GM18858 (cell line): ENCODE measurements around the gene ENPP7.

Source experiments
- ATAC-seq: cut with Tn5 transposase; IDR thresholded peaks from one replicate; pipeline ENCODE4 v1.9.1; 2021; ENCODE audit not compliant: unreplicated experiment

Gene ENPP7

DNA sequence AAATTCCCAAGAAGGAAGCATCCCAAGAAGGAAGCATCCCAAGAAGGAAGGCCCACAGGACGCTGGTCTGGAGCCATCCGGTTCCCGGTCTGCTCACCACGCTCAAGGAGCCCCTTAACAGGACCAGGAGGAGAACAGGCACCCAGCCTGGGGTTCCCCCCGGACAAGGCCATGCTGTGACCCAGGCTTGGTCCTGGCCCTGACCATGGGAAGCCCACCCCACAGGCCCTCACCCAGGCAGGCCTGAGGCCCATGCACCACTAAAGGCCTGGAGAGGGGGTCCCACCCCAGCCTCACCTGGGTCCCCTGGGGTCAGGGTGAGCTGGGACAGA is 340 bp upstream of the ENPP7 start:
- no peak for ATAC-seq

DNA sequence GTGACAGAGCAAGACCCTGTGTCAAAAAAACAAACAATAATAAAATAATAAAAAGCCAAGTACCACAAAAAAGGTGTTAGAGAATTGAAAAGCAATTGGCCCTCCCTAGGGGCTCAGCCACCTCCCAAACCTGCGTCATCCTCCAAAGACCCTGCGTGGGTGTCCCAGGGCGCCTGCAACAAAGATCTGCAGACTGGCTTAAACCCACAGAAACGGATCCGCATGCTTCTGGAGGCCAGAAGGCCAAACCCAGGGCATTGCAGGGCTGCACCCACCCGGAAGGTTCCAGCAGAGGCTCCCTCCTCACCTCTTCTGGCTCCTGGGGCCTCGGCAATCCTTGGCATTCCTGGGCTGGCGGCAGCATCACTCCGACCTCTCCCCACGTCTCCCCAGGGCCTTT is 1.5 kb downstream of the ENPP7 start:
- no peak for ATAC-seq

DNA sequence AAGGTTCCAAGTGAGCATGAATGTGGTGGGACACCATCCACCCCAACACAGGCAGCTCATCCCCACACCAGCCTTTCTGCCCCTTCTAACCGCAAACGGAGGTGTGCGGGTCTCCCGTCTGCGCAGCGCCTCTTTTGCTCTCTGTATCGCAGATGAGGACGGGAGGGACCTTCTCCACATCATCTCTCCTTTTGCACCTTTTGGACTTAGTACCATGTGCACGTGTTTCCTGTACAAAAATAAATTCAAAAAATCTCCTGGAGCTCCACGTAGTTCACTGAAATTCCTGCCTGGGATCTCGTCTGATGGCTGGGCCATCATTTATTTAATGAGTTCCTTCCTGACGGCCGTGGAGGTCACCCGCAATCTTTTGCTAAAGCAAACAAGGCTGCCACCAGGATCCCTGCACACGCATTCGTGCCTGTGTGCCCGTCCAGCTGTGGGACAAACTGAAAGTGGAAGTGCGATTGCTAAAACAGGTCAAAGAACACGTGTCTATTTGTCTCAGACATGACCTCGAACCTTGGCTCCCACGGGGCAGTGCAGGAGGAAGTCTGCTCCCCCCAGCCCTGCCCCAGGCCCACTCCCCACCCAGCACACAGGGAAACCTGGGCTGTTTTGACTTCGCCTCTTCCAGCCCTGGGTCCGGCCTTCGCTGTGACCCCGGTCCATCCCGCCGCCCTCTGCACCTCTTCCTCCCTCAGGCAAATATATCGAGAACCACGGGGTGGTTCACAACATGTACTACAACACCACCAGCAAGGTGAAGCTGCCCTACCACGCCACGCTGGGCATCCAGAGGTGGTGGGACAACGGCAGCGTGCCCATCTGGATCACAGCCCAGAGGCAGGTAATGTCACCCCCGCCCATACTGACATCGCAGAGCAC is 2.3 kb downstream of the ENPP7 start:
- ATAC-seq, result no peak

DNA sequence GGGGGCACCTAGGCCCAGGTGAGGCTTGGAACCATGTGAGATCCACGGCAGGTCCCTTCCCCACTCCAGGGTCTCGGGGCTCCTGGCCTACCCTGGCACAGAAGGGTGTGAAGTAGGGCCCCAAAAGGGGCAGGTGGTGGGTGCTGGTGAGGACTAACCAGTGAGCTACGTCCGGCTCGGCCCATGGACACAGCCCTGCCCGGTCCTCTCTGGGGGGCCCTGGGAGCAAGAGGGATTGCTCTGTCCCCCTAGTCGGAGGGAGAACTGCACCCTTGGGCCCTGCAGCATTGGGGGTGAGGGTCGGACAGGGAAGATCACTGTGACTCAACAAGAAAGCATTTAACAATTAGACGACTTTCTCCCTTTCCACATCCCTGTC is 2.9 kb downstream of the ENPP7 start:
- no peak for ATAC-seq

DNA sequence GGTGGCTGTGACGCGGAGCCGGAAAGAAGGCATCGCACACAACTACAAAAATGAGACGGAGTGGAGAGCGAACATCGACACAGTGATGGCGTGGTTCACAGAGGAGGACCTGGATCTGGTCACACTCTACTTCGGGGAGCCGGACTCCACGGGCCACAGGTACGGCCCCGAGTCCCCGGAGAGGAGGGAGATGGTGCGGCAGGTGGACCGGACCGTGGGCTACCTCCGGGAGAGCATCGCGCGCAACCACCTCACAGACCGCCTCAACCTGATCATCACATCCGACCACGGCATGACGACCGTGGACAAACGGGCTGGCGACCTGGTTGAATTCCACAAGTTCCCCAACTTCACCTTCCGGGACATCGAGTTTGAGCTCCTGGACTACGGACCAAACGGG is 4.4 kb downstream of the ENPP7 start:
- no peak for ATAC-seq

DNA sequence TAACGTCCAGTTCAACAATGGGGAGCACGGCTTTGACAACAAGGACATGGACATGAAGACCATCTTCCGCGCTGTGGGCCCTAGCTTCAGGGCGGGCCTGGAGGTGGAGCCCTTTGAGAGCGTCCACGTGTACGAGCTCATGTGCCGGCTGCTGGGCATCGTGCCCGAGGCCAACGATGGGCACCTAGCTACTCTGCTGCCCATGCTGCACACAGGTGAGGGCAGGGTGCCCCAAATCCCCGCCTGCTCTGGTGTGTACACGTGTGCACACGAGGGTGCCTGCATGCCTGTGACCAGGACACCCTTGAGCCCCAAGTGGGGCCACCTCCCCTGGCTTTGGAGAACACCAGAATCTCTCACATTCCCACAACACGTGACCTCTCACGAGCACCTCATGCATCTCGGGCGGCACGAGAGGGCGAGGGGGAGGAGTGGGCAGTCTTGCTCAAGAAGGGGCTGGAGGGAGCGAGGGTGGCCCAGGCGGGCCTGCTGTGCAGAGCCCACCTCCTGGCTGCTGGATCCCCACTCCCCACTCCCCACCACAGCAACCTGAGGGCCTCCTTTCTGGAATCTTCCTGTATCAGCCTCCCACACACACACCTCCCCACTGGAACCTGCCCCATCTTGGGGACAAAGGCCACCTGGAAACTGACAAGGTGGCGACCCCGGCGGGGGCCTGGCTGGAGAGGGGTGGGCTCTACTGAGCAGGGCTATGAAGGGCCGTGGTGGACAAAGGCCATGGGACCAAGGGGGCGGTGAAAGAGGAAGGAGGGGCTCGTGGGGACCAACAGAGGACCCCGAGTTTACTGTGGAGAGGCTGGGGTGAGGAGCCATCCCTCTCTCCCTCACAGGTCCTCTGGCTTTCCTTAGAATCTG is 6.5 kb downstream of the ENPP7 start:
- no peak for ATAC-seq

DNA sequence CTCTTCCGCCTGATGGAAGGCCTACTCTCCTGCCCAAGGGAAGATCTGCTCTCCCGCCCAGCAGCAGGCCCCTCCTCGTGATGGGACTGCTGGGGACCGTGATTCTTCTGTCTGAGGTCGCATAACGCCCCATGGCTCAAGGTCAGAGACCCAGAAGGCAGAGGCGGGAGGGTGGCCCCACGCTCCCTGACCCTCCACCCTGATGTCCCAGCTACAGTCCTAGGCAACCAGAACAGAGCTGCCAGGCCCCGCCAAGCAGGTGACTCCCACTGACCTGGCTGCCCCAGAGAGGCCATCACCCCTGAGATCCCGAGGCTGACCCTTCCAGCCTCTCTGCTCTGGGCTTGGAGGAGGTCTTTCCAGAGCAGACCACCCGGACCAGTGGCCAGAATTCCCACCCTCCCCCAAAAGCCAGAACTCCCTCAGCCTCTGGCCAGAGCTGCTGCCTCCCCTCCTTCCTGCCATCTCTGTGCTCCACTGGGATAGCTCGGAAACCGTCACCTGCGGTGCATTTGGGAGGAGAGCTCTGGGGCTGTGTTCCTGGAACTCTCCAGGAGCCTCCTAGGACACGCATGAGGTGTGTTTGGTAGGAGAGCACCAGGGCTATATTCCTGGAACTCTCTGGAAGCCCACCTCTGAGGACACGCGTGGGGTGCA is 7.3 kb downstream of the ENPP7 start:
- ATAC-seq, result no peak

DNA sequence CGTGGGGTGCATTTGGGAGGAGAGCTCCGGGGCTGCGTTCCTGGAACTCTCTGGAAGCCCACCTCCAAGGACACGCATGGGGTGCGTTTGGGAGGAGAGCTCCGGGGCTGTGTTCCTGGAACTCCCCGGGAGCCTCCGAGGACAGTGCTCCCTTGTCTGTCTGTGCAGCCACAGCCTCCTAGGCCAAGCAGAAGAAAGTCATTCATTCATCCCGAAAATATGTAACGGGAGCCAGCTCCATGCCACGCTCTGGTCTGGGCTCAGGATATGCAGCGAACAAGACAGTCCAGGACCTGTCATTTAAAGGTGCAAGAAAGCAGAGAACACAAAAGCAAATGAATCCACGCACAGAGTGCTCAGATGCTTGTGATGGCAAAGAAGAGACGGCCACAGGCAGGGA is 7.9 kb downstream of the ENPP7 start:
- ATAC-seq, result no peak

DNA sequence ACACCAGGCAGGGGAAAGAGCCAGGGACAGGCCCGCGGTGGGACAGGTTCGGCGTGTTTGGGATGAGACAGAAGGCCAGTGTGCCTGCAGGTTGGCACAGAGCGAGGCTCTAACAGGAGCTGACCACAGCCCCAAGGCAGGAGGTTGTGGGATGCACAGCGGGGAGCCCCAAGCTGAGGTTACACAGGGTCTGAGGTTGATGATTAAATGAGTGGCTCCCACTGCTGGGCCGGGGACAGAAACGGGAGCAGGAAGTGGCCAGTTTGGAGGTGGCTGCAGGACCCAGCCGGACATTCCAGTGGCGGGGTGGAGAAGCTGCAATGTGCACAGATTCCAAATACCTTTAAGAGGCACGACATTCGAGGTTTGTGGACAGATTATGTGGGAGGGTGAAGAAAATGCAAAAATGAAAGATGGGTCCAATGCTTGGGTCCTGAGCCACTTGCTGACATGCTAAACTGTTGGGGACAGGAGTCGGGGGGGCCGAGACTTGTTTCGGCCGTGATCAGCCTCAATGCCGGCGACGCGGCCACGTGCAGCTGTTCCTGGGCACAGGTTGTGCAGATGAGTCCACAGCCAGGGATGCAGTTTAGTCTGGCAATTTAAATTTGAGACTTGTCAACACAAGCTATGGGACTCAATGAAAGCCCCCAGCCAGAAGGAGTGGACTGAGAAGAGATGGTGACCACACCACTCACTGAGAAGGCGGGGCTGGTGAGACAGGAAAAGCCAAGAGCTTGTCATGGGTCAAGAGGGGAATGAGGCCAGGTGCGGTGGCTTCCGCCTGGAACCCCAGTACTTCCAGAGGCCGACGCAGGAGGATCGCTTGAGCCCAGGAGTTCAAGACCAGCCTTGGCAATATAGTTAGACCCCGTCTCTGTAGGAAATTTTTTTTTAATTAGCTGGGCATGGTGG is 8.7 kb downstream of the ENPP7 start:
- no peak for ATAC-seq

DNA sequence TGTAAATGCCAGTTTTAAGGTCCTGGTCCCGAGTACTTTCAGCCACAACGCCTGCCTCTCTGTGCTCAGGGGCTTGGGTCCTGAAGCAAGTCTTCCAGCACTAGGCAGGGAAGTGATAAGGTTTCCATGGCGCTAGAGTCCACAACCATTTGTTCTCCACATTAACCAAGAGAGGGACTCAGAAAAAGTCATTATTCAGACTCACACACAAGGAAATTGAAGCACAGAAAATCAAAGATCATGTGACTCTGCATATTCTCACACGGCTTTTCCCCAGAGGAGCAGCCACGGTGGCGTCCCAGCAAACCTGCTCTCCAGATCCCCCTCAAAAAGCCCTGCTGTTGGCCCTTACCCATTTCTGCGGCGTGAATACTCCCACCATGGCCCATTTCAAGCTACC is 9.7 kb downstream of the ENPP7 start:
- no peak for ATAC-seq

DNA sequence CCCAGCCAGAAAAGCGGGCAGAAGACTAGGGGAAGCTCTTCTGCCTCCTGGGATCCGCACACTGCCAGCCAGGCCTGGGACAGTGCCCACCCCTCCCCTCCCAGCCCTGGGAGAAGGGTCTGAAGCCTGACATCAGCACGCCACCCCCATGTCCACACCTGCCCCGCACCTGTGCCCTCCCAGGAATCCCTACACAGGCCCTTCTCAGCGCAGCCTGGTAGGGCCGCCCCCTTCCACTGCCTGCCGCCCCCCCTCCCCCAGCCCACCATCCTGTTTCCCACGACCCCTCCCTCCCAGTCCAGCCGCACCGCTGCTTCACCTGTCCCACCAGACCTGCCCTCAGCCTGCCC is 10.6 kb downstream of the ENPP7 start:
- ATAC-seq, result no peak

DNA sequence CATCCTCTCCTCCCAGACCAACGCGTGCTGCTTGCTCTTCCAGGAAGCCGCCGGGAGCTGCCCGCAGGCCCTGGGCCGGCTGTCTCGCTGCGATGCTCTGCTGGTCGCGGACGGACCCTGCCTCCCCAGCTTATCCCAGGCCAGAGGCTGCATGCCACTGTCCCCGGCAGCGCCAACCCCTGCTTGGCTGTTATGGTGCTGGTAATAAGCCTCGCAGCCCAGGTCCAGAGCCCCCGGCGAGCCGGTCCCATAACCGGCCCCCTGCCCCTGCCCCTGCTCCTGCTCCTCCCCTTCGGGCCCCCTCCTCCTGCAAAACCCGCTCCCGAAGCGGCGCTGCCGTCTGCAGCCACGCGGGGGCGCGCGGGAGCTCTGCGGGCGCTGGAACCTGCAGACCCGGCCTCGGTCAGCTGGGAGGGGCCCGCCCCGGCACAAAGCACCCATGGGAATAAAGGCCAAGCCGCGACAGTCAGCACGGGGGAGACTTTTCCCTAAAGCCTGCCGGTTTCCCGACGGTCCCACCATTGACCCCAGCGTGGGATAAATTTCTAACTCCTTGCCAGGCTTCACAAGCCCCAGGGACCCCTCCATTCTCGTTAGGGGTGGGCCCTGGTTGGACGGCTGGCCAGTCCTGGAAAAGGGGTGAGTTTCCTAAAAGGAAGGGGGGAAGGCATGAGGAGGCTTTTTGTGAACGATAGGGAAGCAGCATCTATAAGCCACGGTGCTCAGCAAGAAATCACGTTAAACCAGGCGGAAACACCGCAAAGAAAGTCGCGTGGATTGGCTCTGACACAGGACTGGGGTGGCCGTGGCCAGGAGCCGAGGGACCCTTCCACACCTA is 11.2 kb downstream of the ENPP7 start:
- ATAC-seq, result no peak

DNA sequence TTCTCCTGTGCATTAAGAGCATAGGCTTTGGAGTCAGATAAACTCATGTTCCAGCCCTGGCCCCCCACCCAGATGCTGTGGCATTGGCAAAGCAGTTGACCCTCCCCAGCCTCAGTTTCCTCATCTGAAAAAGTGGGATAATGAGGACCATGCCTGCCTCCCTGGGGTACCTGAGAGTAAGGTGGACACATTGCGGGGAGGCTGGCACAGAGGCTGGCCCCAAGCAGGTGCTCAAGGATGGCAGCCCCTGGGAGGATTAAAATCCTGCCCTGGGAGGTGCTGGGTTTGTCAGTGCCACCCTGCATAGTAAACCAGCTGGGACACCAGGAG is 11.8 kb downstream of the ENPP7 start:
- no peak for ATAC-seq

DNA sequence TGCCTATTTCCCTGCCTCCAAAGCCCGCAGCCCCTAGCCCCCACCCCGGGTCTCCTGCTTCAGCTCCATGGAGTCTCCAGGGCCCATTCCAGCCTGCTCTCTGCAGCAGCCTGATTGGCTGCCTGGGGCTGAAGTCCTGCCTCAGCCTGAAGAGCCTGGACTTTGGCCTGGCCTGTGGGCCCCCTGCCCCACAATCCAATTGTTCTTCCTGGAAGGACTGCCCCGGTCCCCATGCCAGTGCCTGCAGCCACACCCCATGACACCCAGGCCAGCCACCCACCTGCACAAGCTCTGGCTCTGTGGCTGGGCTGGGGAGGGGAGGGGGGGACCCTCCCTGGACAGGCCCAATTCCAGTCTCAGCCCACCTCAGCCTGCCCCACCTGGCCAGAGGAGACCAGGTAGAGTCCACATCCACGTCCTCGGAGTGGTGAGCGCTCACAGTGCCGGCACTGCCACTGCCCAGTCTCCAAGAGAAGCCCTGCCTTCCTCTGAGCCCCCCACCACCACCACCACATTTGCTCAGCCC is 12.3 kb downstream of the ENPP7 start:
- no peak for ATAC-seq

DNA sequence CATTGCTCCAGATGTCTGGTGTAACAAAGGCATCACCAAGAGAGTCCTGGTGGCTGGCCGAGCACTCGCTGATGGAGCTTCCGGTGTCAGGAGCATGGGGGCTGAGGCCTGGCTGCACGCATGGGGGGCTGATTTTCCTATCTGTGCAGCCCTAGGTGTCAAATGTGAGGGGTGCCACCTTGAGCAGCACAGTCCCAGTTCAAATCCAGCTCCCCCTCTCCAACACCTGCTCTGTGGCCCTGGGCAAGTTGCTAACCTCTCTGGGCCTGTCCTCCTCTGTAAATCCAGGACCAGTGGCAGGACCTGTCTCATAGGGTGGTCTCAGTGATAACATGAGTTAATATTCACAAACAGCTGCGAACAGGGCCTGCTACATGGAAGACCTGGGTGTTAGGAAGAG is 12.9 kb downstream of the ENPP7 start:
- no peak for ATAC-seq

DNA sequence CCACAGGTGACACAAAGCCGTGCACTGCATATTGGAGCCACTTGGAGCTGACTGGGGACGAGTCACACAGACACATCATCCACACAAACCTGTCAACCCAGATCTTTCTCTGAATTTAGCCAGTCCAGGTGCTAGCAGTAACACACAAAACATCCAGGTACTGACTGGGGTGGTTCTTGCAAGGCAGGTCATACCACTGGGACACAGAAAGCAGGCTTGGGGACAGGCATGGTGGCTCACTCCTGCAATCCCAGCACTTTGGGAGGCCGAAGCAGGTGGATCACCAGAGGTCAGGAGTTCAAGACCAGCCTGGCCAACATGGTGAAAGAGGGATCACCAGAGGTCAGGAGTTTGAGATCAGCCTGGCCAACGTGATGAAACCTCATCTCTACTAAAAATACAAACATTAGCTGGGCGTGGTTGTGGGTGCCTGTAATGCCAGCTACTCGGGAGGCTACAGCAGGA is 14.9 kb downstream of the ENPP7 start:
- ATAC-seq, result no peak

DNA sequence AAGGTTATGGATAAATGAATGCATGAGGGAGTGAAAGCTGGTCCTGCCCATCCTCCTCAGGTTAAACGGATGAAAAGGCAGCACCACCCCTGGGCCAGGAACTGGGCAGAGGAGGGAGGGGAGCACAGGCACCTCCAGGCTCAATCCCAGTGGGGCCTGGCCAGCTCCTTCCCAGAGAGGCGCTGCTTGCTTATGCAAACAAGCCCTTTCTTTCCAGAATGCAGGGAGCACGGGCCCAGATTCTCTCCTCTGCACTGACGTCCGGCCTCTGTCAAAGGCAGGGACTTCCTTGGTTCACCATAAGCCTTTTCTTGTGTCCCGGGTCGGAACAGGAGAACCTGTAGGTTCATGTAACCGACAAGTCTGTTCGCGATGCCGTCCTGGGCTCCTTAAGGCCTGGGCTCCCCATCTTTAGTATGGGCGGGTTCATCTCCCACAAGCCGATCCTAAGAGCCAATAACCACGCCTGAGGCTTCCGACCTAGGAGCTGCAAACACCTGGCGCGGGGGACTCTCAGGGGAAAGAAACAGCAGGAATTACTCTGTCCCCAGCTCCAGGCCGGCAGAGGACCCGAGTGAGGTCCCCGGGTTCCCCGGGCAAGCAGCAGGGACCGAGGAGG is 16.3 kb downstream of the ENPP7 start:
- ATAC-seq, result no peak

DNA sequence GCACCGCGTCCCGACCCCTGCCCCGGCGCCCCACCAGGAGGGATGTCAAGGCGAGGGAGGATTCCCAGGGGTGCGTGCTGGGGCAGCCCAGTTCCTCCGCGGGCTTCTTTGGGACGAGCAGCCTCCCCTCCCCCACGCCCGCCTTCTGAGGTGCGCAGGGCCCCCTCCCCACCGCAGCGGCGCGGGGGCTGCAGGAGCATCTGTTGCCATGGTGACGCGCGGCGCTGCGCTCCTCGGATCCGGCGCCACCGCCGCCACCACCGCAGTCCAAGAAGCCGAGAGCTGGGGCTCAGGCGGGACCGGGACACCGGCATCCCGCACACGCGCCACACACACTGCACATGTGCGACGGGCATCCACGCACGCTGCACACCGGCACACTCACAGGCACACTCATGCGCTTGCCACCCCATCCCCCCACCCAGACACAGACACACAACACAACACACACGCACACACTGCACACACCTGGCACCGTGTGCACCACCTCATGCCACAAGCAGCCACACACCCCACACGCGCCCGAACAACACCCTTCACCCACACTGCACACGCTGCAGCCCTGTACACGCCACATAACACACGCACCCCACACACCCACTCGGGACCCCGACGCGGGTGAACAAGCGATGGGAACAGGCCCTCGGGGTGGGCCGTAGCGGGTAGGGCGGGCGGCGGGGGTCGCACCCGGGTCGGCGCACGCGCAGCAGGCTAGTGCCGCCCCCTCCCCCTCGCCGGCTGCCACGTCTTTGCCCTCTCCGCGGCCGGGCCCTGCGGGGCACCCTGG is 17.0 kb downstream of the ENPP7 start:
- no peak for ATAC-seq
